Measurements from ENCODE around the gene ZC3H18.

GRCh38 chr16:88605186-88606147 lies 35.3 kb downstream of the ZC3H18 start:
- TF ChIP-seq CTCF (IDR thresholded peaks at IDR 0.05) (no peak), POLR2A (IDR thresholded peaks at IDR 0.05) (no peak)

Measured in right lobe of liver (tissue), 4 donors.